SK-N-SH (cell line): Measurements from ENCODE around the gene RGS14. TPM values are rescaled to one million over a fixed set of nuclear protein-coding genes. Genes with fewer than 3 reads are reported as not detected.

ENCODE experiments used
- CTCF ChIA-PET: fragments of 300-600, 350-600 bp; formaldehyde crosslinking; extraction: SDS; loops from one replicate; lab custom pipeline; 2021; lab: Yijun Ruan, JAX
- POLR2A ChIA-PET: fragments of 350-600 bp; sonication (Branson Sonifier 250); formaldehyde crosslinking; extraction: SDS; loops from one replicate; lab custom pipeline; 2020; ENCODE audit warnings: antibody characterized with exemption, inconsistent platforms; lab: Yijun Ruan, JAX
- DNase-seq: peaks from one replicate; pipeline ENCODE4 v3.0.0; 2012
- H2AFZ ChIP-seq: fragments of 200-600 bp; sonication (generic); 2 replicates; pipeline ENCODE4 v1.8.1; 2016; ENCODE audit warnings: antibody characterized with exemption, mild to moderate bottlenecking, low read depth
- H3F3A ChIP-seq: fragments of 200-600 bp; sonication (generic); replicated peaks from 2 replicates; pipeline ENCODE3; 2016; ENCODE audit warnings: antibody characterized with exemption, mild to moderate bottlenecking; ENCODE audit not compliant: insufficient read depth
- H3K27ac ChIP-seq, 2 experiments: fragments of 200-500 bp in 1 of 2; fragments of 200-600 bp in 1 of 2; sonication (Bioruptor generic) in 1 of 2; sonication (generic), shearing (Covaris generic) in 1 of 2; 2 replicates each; pipeline versions ENCODE4 v1.5.1 to v1.6.1; 2014 to 2016; ENCODE audit warnings: low read depth in 2 of 2, inconsistent platforms in 1 of 2, low read length in 1 of 2, mild to moderate bottlenecking in 1 of 2, mixed read lengths in 1 of 2
- H3K27me3 ChIP-seq: fragments of 200-600 bp; sonication (generic), shearing (Covaris generic); 2 replicates; pipeline ENCODE4 v1.6.1; 2016; ENCODE audit warnings: mixed run types; ENCODE audit not compliant: insufficient read depth
- H3K36me3 ChIP-seq, 2 experiments: fragments of 200-500 bp in 1 of 2; fragments of 200-600 bp in 1 of 2; sonication (Bioruptor generic) in 1 of 2; sonication (generic) in 1 of 2; replicated peaks in 1 of 2; 2 replicates each; pipeline versions ENCODE3 to v1.5.1; 2014 to 2016; ENCODE audit warnings: low read length in 1 of 2, mild to moderate bottlenecking in 1 of 2; ENCODE audit not compliant: insufficient read depth in 2 of 2, control insufficient read depth in 1 of 2
- H3K4me1 ChIP-seq, 2 experiments: fragments of 200-500 bp in 1 of 2; fragments of 200-600 bp in 1 of 2; sonication (Bioruptor generic) in 1 of 2; sonication (generic), shearing (Covaris generic) in 1 of 2; 2 replicates each; pipeline versions ENCODE4 v1.5.1 to v1.6.1; 2014 to 2016; ENCODE audit warnings: low read depth in 1 of 2, low read length in 1 of 2, mixed run types in 1 of 2; ENCODE audit not compliant: insufficient read depth in 2 of 2, control insufficient read depth in 1 of 2
- H3K4me2 ChIP-seq: fragments of 200-600 bp; sonication (generic), shearing (Covaris generic); 2 replicates; pipeline ENCODE4 v1.6.1; 2017; ENCODE audit warnings: mixed run types
- H3K4me3 ChIP-seq, 2 experiments: fragments of 200-500 bp in 1 of 2; fragments of 200-600 bp in 1 of 2; sonication (Bioruptor generic) in 1 of 2; sonication (generic), shearing (Covaris generic) in 1 of 2; 2 replicates each; pipeline versions ENCODE4 v1.5.1 to v1.8.1; 2014 to 2016; ENCODE audit warnings: low read depth in 2 of 2, inconsistent platforms in 1 of 2, low read length in 1 of 2, mild to moderate bottlenecking in 1 of 2, mixed read lengths in 1 of 2, moderate library complexity in 1 of 2
- H3K79me2 ChIP-seq: fragments of 200-600 bp; sonication (generic); 2 replicates; pipeline ENCODE4 v1.8.1; 2017; ENCODE audit warnings: mild to moderate bottlenecking; ENCODE audit not compliant: insufficient read depth
- H3K9ac ChIP-seq: fragments of 200-600 bp; sonication (generic); 2 replicates; pipeline ENCODE4 v1.6.1; 2017; ENCODE audit warnings: mixed run types
- H3K9me2 ChIP-seq: fragments of 200-600 bp; sonication (generic); 2 replicates; pipeline ENCODE4 v1.6.1; 2017; ENCODE audit warnings: mixed run types
- H3K9me3 ChIP-seq: fragments of 200-600 bp; sonication (generic); 2 replicates; pipeline ENCODE4 v1.6.1; 2017; ENCODE audit warnings: mixed run types, mild to moderate bottlenecking, moderate library complexity
- H4K20me1 ChIP-seq: fragments of 200-600 bp; sonication (generic); 2 replicates; pipeline ENCODE4 v1.6.1; 2017; ENCODE audit warnings: mild to moderate bottlenecking, mixed run types; ENCODE audit not compliant: insufficient read depth
- CHD2 ChIP-seq: fragments of 150-350 bp; IDR thresholded peaks from 2 replicates; pipeline ENCODE4 v1.6.1; 2018; ENCODE audit warnings: low read length; ENCODE audit not compliant: partially characterized antibody
- ELF1 ChIP-seq: IDR thresholded peaks from 2 replicates; pipeline ENCODE4 v1.4.0; 2012
- FOXJ3 ChIP-seq: sonication (generic); formaldehyde crosslinking; IDR thresholded peaks from 2 replicates; pipeline ENCODE4 v1.5.1; 2020; ENCODE audit warnings: mild to moderate bottlenecking, missing genetic modification reagents
- FOXM1 ChIP-seq: IDR thresholded peaks from 2 replicates; pipeline ENCODE4 v1.4.0; 2012; ENCODE audit warnings: low read depth, mild to moderate bottlenecking
- JUND ChIP-seq: IDR thresholded peaks from 2 replicates; pipeline ENCODE4 v1.4.0; 2012
- MEF2A ChIP-seq: IDR thresholded peaks from 2 replicates; pipeline ENCODE4 v1.4.0; 2012; ENCODE audit warnings: low read depth, borderline replicate concordance
- MXI1 ChIP-seq: IDR thresholded peaks from 2 replicates; pipeline ENCODE4 v1.6.1; 2012; ENCODE audit warnings: mild to moderate bottlenecking, low read depth, low read length, improper control_type of control experiment
- NFIC ChIP-seq: IDR thresholded peaks from 2 replicates; pipeline ENCODE4 v1.4.0; 2012; ENCODE audit warnings: borderline replicate concordance
- POLR2AphosphoS5 ChIP-seq: IDR thresholded peaks from 2 replicates; pipeline ENCODE4 v1.6.1; 2012; ENCODE audit warnings: low read depth, low read length
- RAD21 ChIP-seq: IDR thresholded peaks from 2 replicates; pipeline ENCODE4 v1.6.1; 2012; ENCODE audit warnings: mild to moderate bottlenecking, low read length
- RCOR1 ChIP-seq: fragments of 150-350 bp; IDR thresholded peaks from 2 replicates; pipeline ENCODE4 v1.6.1; 2017; ENCODE audit warnings: antibody characterized with exemption, low read length
- RFX5 ChIP-seq: IDR thresholded peaks from 2 replicates; pipeline ENCODE4 v1.6.1; 2012; ENCODE audit warnings: mild to moderate bottlenecking, improper control_type of control experiment, low read length
- SIN3A ChIP-seq: IDR thresholded peaks from 2 replicates; pipeline ENCODE4 v1.6.1; 2012; ENCODE audit warnings: low read depth, mild to moderate bottlenecking, low read length, moderate library complexity, borderline replicate concordance
- SMC3 ChIP-seq: IDR thresholded peaks from 2 replicates; pipeline ENCODE4 v1.6.1; 2012; ENCODE audit warnings: low read depth, low read length, improper control_type of control experiment
- TAF1 ChIP-seq: IDR thresholded peaks from 2 replicates; pipeline ENCODE4 v1.6.1; 2012; ENCODE audit warnings: low read depth, mild to moderate bottlenecking, low read length, moderate library complexity, borderline replicate concordance
- TCF12 ChIP-seq: IDR thresholded peaks from 2 replicates; pipeline ENCODE4 v1.4.0; 2012
- TEAD4 ChIP-seq: IDR thresholded peaks from 2 replicates; pipeline ENCODE4 v1.4.0; 2012; ENCODE audit warnings: mild to moderate bottlenecking, borderline replicate concordance; ENCODE audit not compliant: insufficient read depth
- YY1 ChIP-seq: IDR thresholded peaks from 2 replicates; pipeline ENCODE4 v1.4.0; 2012; ENCODE audit warnings: low read depth, mild to moderate bottlenecking
- WGBS: methylation state at CpG from one replicate; pipeline ENCODE4 v1.1.6; 2017; ENCODE audit warnings: low lambda C conversion rate; 5-methylcytosine and 5-hydroxymethylcytosine counted together
- polyA plus RNA-seq, 3 experiments: library from polyadenylated mRNA; depleted of rRNA; stranded (reverse); fragments of >200 nt; gene quantifications; 2 replicates each; pipeline ENCODE4 v1.2.3, GENCODE V29; 2012
- TF ChIP-seq, protein P1 (sequence below): IDR thresholded peaks from 2 replicates; pipeline ENCODE4; 2012
- TF ChIP-seq, protein P2 (sequence below): IDR thresholded peaks from 2 replicates; pipeline ENCODE4 v1.4.0; 2012; ENCODE audit warnings: low read depth, borderline replicate concordance
- TF ChIP-seq, protein P3 (sequence below): fragments of 200-600 bp; sonication (generic); IDR thresholded peaks from 2 replicates; pipeline ENCODE4 v1.6.1; 2017; ENCODE audit warnings: antibody characterized with exemption, mild to moderate bottlenecking, moderate library complexity
- TF ChIP-seq, protein P4 (sequence below): IDR thresholded peaks from 2 replicates; pipeline ENCODE4 v1.4.0; 2012; ENCODE audit warnings: low read depth
- TF ChIP-seq, protein P5 (sequence below): IDR thresholded peaks from 2 replicates; pipeline ENCODE4 v1.6.1; 2012; ENCODE audit warnings: mild to moderate bottlenecking, low read depth, low read length, moderate library complexity

Gene RGS14
- polyA plus RNA-seq, 1 of the 3 experiments (the other 2 are of a cell fraction) = 26.5 TPM

DNA sequence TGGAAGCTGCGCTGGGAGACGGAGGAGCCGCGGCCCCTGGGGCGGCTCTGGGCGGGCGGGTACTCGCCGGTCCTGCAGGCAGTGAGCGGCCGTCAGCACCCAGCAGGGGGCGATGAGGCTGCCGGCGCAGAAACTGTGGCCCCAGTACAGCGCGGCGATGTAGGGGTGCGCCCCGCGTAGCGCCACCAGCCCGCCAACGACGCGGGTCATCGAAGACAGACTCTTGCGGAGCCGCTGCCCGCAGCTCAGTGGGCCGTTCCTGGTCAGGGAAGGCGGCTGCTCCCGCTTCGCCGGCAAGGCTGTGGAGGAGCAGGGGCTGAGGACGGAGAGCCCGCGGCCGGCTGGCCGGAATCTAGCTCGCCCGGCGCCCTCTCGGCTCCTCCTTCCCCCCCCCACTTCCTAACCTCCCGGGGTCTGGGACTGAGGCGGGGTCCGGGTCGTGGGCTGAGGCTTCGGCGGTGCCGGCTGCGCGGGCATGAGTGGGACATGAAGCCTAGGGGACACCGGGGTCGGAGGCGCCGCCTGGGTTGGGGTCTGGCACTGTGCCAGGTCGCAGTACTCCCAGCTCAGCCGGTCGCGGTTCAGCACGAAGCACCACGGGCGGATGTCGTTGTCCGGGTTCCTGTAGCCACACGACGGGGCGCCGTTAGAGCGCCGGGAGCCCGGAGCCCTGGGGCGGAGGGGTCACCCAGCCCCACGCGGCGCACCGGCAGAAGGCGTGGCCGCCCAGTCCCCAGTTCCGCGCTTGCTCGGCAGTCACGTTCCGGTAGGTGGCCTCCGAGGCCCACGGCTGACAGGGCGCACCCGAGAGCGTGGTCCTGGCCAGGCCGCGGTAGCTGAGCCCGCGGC lies 46.3 kb downstream of the RGS14 start:
- H4K20me1 ChIP-seq = no peaks in the 10 kb centered on the region
- H3K27ac ChIP-seq = peak overlapping the region in 1 of 2 experiments; percentile 96; a peak in 2 of 4 replicates
- peak overlapping the region; percentile 55 for H3K9ac ChIP-seq
- peaks cover 0 to 28% of the 10 kb centered on the region in 2 experiments; a peak in 1 of 4 replicates for H3K4me1 ChIP-seq
- peaks cover 14% of the 10 kb centered on the region for H3F3A ChIP-seq
- no peaks in the 10 kb centered on the region for H3K9me3 ChIP-seq
- H2AFZ ChIP-seq = peak overlapping the region; percentile 92
- TF ChIP-seq, protein P1, sequence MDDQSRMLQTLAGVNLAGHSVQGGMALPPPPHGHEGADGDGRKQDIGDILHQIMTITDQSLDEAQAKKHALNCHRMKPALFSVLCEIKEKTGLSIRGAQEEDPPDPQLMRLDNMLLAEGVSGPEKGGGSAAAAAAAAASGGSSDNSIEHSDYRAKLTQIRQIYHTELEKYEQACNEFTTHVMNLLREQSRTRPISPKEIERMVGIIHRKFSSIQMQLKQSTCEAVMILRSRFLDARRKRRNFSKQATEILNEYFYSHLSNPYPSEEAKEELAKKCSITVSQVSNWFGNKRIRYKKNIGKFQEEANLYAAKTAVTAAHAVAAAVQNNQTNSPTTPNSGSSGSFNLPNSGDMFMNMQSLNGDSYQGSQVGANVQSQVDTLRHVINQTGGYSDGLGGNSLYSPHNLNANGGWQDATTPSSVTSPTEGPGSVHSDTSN = no peak
- TF ChIP-seq TAF1 (peak; percentile 30; the same call in 1 of the 2 replicates), NFIC (peak; percentile 92), SMC3 (peak; percentile 64), RAD21 (peak; percentile 81), RCOR1 (no peak), CHD2 (no peak), YY1 (peak; percentile 65), JUND (no peak), POLR2AphosphoS5 (peak; percentile 33; the same call in 1 of the 2 replicates), ELF1 (no peak), SIN3A (peak; percentile 56; the same call in 1 of the 2 replicates), MEF2A (no peak), FOXM1 (no peak), TEAD4 (no peak), FOXJ3 (CRISPR knock-in tag) (peak; percentile 9; the same call in 1 of the 2 replicates), TCF12 (no peak), RFX5 (no peak), MXI1 (peak; percentile 91)
- TF ChIP-seq, protein P2, sequence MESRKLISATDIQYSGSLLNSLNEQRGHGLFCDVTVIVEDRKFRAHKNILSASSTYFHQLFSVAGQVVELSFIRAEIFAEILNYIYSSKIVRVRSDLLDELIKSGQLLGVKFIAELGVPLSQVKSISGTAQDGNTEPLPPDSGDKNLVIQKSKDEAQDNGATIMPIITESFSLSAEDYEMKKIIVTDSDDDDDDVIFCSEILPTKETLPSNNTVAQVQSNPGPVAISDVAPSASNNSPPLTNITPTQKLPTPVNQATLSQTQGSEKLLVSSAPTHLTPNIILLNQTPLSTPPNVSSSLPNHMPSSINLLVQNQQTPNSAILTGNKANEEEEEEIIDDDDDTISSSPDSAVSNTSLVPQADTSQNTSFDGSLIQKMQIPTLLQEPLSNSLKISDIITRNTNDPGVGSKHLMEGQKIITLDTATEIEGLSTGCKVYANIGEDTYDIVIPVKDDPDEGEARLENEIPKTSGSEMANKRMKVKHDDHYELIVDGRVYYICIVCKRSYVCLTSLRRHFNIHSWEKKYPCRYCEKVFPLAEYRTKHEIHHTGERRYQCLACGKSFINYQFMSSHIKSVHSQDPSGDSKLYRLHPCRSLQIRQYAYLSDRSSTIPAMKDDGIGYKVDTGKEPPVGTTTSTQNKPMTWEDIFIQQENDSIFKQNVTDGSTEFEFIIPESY = no peak
- TF ChIP-seq, protein P3, sequence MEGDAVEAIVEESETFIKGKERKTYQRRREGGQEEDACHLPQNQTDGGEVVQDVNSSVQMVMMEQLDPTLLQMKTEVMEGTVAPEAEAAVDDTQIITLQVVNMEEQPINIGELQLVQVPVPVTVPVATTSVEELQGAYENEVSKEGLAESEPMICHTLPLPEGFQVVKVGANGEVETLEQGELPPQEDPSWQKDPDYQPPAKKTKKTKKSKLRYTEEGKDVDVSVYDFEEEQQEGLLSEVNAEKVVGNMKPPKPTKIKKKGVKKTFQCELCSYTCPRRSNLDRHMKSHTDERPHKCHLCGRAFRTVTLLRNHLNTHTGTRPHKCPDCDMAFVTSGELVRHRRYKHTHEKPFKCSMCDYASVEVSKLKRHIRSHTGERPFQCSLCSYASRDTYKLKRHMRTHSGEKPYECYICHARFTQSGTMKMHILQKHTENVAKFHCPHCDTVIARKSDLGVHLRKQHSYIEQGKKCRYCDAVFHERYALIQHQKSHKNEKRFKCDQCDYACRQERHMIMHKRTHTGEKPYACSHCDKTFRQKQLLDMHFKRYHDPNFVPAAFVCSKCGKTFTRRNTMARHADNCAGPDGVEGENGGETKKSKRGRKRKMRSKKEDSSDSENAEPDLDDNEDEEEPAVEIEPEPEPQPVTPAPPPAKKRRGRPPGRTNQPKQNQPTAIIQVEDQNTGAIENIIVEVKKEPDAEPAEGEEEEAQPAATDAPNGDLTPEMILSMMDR = peak; percentile 72
- TF ChIP-seq, protein P4, sequence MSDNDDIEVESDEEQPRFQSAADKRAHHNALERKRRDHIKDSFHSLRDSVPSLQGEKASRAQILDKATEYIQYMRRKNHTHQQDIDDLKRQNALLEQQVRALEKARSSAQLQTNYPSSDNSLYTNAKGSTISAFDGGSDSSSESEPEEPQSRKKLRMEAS = peak; percentile 89
- TF ChIP-seq, protein P5, sequence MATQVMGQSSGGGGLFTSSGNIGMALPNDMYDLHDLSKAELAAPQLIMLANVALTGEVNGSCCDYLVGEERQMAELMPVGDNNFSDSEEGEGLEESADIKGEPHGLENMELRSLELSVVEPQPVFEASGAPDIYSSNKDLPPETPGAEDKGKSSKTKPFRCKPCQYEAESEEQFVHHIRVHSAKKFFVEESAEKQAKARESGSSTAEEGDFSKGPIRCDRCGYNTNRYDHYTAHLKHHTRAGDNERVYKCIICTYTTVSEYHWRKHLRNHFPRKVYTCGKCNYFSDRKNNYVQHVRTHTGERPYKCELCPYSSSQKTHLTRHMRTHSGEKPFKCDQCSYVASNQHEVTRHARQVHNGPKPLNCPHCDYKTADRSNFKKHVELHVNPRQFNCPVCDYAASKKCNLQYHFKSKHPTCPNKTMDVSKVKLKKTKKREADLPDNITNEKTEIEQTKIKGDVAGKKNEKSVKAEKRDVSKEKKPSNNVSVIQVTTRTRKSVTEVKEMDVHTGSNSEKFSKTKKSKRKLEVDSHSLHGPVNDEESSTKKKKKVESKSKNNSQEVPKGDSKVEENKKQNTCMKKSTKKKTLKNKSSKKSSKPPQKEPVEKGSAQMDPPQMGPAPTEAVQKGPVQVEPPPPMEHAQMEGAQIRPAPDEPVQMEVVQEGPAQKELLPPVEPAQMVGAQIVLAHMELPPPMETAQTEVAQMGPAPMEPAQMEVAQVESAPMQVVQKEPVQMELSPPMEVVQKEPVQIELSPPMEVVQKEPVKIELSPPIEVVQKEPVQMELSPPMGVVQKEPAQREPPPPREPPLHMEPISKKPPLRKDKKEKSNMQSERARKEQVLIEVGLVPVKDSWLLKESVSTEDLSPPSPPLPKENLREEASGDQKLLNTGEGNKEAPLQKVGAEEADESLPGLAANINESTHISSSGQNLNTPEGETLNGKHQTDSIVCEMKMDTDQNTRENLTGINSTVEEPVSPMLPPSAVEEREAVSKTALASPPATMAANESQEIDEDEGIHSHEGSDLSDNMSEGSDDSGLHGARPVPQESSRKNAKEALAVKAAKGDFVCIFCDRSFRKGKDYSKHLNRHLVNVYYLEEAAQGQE = 0 out of 2 replicates have a peak, but pooled peaks have one; percentile 25
- TF ChIP-seq, all 33 proteins: peak for 12
- H3K9me2 ChIP-seq = no peaks in the 10 kb centered on the region
- CTCF ChIA-PET = interaction anchor here (0.6 to 9.7 kb wide), 46 partner anchors 12 to 744 kb away, joined by 3 to 375 read pairs (median 5); partner anchors contain the start of genes DDX41, DOK3, GRK6 and LMAN2
- H3K36me3 ChIP-seq = no peaks in the 10 kb centered on the region
- POLR2A ChIA-PET = interaction anchor here (0.8 to 4.6 kb wide), 13 partner anchors 13 to 97 kb away, joined by 3 to 72 read pairs (median 5); partner anchors contain the start of genes GRK6, LMAN2, PDLIM7 and PRR7
- peak; percentile 94 for DNase-seq
- peak overlapping the region; percentile 60 to 83 for H3K4me3 ChIP-seq
- H3K79me2 ChIP-seq = no peaks in the 10 kb centered on the region
- peak overlapping the region; percentile 97 for H3K4me2 ChIP-seq
- WGBS = 3% methylated on average over 38 of the region's 93 CpGs
- H3K27me3 ChIP-seq = no peaks in the 10 kb centered on the region
